ENCODE data around the gene SLC43A1. TPM values are rescaled to one million over a fixed set of nuclear protein-coding genes. Genes with fewer than 3 reads are reported as not detected.

SLC43A1 gene
- polyA plus RNA-seq, 3 donors: 5.4 to 6.2 (median 5.8) TPM

DNA sequence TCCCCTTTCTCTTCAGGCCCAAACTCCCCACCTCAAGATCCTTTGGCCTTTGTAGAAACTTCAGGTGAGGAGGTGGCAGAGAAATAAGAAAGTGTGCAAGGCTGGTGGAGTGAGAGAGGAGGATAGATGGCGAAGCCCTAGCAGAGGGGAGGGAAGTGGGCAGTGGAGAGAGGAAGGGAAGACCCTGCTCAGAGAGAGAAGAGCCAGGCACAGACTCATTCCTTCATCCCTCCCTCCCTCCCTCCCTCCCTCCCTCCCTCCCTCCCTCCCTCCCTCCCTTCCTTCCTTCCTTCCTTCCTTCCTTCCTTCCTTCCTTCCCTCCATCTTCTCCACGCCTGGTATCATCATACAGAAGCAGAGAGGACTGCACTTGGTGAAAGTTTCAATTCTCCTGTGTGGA lies 34.2 kb downstream of the SLC43A1 start:
- peaks cover 0 to 2% of the 10 kb centered on the region in 2 donors for H3K36me3 Mint-ChIP-seq
- H3K4me1 ChIP-seq (ENCODE audit: control insufficient read depth in 1 of 2, insufficient read depth in 2 of 2, low read length in 2 of 2): peaks cover 56 to 57% of the 10 kb centered on the region in 2 donors
- H3K4me3 ChIP-seq (replicated peaks in 1 of 3; ENCODE audit: low read depth in 2 of 3, low read length in 3 of 3): no peak overlapping the region
- H4K20me1 ChIP-seq (ENCODE audit: insufficient read depth, low read length): no peaks in the 10 kb centered on the region
- no peak overlapping the region for H3K9ac ChIP-seq (ENCODE audit: insufficient read depth, low read length, poor library complexity, severe bottlenecking)
- H3K27me3 Mint-ChIP-seq (ENCODE audit: low read depth in 3 of 3): peaks cover 17 to 35% (median 21%) of the 10 kb centered on the region in 3 donors
- no peaks in the 10 kb centered on the region for H3K36me3 ChIP-seq (replicated peaks in 1 of 2; ENCODE audit: control insufficient read depth in 1 of 2, insufficient read depth in 2 of 2, low read length in 2 of 2)
- H3K9me3 ChIP-seq (replicated peaks in 1 of 2; ENCODE audit: control insufficient read depth in 1 of 2, insufficient read depth in 1 of 2, low read length in 2 of 2): no peaks in the 10 kb centered on the region
- no peaks in the 10 kb centered on the region for H3K79me2 ChIP-seq (ENCODE audit: insufficient read depth, low read length)
- intact Hi-C loops (cut with micrococcal nuclease): loop anchor here (5.0 kb wide), 1 partner anchor 134 kb away; no protein-coding TSS in a partner anchor
- peak overlapping the region in 1 of 2 donors; percentile 72 for H3K4me3 Mint-ChIP-seq
- no peak for DNase-seq
- peak overlapping the region in 1 of 7 donors; percentile 26 for H3K27ac Mint-ChIP-seq
- no peak overlapping the region for H2AFZ ChIP-seq (ENCODE audit: insufficient read depth, low read depth, low read length, poor library complexity, severe bottlenecking)
- peaks cover 56% of the 10 kb centered on the region for H3K4me1 Mint-ChIP-seq
- peaks cover 7 to 14% of the 10 kb centered on the region in 2 donors for H3K27me3 ChIP-seq (ENCODE audit: control insufficient read depth in 2 of 2, insufficient read depth in 2 of 2, low read length in 2 of 2)
- WGBS (ENCODE audit: insufficient coverage): no CpG with 5 or more reads among the region's 2 CpGs
- no peak overlapping the region for H3K27ac ChIP-seq (ENCODE audit: low read depth in 1 of 2, low read length in 2 of 2)
- no peak overlapping the region for H3K4me2 ChIP-seq (replicated peaks; ENCODE audit: extremely low read depth, low read length, poor library complexity, severe bottlenecking)
- no peak for TF ChIP-seq CTCF (IDR thresholded peaks at IDR 0.05)
- peaks cover 0 to 5% (median 2%) of the 10 kb centered on the region in 7 donors for H3K9me3 Mint-ChIP-seq

DNA sequence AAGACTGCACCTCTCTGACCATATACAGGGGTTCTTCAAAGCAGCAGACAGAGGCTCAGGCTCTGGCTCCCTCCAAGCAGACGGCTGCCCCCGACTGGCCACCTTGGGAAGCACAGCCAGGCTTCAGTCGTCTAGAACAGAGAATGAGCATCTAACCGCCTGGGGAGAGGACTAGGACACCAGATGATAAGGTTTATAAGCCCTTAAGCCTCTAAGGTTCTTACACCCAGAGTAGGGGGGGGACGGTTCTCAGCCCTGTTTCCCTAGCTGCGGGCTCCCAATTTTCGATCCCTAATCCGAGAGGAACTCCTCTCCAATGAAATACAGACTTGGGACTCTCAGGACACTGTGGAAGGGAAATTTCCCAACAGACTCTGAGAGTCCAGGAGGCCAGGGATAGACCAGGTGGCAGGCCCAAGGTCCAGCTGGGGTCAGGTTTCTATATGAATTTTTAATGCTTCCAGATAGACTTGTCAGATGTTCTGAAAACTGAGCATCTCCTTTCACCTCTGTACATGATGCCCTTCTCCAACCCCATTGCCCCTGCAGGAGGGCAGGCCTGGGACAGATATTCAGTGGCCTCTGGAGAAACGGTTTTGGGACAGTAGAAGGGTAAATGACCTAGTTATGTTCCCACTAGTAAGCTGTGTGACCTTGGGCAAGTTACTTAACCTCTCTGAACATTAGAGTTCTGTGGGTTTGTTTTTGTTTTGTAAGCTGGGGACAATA lies 34.9 kb downstream of the SLC43A1 start:
- Histone ChIP-seq H3K4me3 (replicated peaks in 1 of 3; ENCODE audit: low read depth in 2 of 3, low read length in 3 of 3) (no peak overlapping the region), H3K27ac (ENCODE audit: low read depth in 1 of 2, low read length in 2 of 2) (no peak overlapping the region), H4K20me1 (ENCODE audit: insufficient read depth, low read length) (no peaks in the 10 kb centered on the region), H2AFZ (ENCODE audit: insufficient read depth, low read depth, low read length, poor library complexity, severe bottlenecking) (no peak overlapping the region), H3K79me2 (ENCODE audit: insufficient read depth, low read length) (peaks cover 4% of the 10 kb centered on the region), H3K4me1 (ENCODE audit: control insufficient read depth in 1 of 2, insufficient read depth in 2 of 2, low read length in 2 of 2) (peaks cover 55 to 57% of the 10 kb centered on the region in 2 donors), H3K9me3 (replicated peaks in 1 of 2; ENCODE audit: control insufficient read depth in 1 of 2, insufficient read depth in 1 of 2, low read length in 2 of 2) (no peaks in the 10 kb centered on the region), H3K4me2 (replicated peaks; ENCODE audit: extremely low read depth, low read length, poor library complexity, severe bottlenecking) (no peak overlapping the region), H3K9ac (ENCODE audit: insufficient read depth, low read length, poor library complexity, severe bottlenecking) (no peak overlapping the region), H3K36me3 (replicated peaks in 1 of 2; ENCODE audit: control insufficient read depth in 1 of 2, insufficient read depth in 2 of 2, low read length in 2 of 2) (no peaks in the 10 kb centered on the region), H3K27me3 (ENCODE audit: control insufficient read depth in 2 of 2, insufficient read depth in 2 of 2, low read length in 2 of 2) (peaks cover 7 to 14% of the 10 kb centered on the region in 2 donors)
- peaks cover 56% of the 10 kb centered on the region for H3K4me1 Mint-ChIP-seq
- H3K9me3 Mint-ChIP-seq: peaks cover 0 to 5% (median 2%) of the 10 kb centered on the region in 7 donors
- H3K27ac Mint-ChIP-seq: peak overlapping the region in 1 of 7 donors; percentile 26
- peaks cover 0 to 2% of the 10 kb centered on the region in 2 donors for H3K36me3 Mint-ChIP-seq
- TF ChIP-seq CTCF (IDR thresholded peaks at IDR 0.05): peak; percentile 71
- peak; percentile 47 to 61 (median 60) for DNase-seq
- H3K27me3 Mint-ChIP-seq (ENCODE audit: low read depth in 3 of 3): peaks cover 17 to 42% (median 25%) of the 10 kb centered on the region in 3 donors
- H3K4me3 Mint-ChIP-seq: no peak overlapping the region
- intact Hi-C loops (cut with micrococcal nuclease): loop anchor here (5.0 kb wide), 1 partner anchor 133 kb away; no protein-coding TSS in a partner anchor
- 46% methylated on average over 3 of the region's 9 CpGs for WGBS (ENCODE audit: insufficient coverage)
